ENCODE data around the gene ZNF3.

- TF ChIP-seq CTCF (IDR thresholded peaks at IDR 0.05) (no peak), POLR2A (IDR thresholded peaks at IDR 0.05) (no peak)
Observed at GRCh38 chr7:100057006-100057405, 24.5 kb downstream of the ZNF3 start.

All from adrenal gland (tissue), 5 donors.